SW480 (cell line): Measurements from ENCODE around the gene THADA.
"Not testable (repeated sequence)": the region's sequence is repeated elsewhere in the genome, so short reads cannot be mapped to it uniquely, and the experiment has no call there.

Experiments used
- DNase-seq: peaks from one replicate; pipeline ENCODE4 v3.0.0-alpha.2; 2016; ENCODE audit warnings: low spot score

Gene THADA

DNA sequence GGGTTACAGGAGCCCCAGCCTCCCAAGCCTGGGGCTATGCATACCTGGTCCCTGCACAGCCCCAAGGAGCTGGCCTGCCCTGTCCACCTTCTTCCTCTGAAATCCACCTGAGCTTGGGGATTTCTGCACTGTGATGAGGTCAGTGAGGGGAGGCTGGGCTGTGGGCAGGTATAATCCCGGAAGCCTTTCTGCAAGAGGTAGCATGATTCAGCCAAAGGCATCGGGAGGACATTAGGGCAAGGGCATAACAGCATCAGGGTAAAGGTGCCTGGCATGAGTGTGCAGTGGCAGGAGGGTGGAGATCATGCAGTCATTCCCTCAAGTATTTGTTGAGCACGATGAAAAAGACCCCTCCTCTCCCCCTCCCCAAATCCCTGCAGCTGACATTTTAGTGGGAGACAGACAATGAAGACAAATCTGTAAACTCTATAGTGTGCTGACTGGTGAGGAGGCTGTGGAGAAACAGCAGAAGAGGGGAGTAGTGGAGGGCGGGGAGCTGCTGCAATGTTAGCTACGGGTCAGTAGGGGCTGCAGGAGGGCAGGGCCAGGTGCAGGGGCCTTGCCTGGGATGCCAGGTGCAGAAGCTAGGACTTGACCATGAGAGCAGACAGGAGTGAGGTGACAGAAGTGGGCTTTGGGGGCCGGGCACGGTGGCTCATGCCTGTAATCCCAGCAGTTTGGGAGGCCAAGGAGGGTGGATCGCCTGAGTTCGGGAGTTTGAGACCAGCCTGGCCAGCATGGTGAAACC, 388.1 kb downstream of the THADA start:
- no peak for DNase-seq

DNA sequence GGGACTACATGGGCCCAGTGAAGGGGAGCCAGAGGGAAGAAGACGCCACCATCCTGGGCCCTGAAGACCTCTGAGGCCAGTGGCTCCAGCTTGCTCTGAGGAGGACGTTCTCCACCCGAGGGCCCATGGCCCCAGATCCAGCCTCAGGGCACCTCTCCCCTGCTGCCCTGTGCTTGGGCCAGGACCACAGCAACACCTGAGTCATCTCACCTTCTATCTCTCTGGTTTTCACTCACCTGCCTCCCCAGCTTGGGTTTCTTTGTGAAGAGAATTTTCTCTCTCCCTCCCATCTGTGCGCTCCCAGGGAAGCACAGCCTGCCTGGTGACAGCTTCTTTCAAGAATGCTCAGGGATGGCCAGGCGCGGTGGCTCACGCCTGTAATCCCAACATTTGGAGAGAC, 389.2 kb downstream of the THADA start:
- no peak for DNase-seq

DNA sequence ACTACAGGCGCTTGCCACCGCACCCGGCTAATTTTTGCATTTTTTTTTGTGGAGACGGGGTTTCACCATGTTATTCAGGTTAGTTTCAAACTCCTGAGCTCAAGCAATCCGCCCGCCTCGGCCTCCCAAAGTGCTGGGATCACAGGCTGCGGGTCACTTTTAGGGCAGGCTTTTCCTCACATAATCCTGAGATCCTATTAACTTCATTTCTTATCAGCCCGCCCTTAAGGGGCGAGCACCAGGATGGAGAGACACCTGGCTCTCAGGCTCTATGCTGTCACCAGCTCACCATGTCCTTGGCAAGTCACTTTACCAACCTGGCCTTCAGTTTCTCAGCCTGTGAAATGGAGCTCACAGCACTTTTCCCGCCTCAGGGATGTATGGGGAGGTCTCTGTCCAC, 392.5 kb downstream of the THADA start:
- no peak for DNase-seq

DNA sequence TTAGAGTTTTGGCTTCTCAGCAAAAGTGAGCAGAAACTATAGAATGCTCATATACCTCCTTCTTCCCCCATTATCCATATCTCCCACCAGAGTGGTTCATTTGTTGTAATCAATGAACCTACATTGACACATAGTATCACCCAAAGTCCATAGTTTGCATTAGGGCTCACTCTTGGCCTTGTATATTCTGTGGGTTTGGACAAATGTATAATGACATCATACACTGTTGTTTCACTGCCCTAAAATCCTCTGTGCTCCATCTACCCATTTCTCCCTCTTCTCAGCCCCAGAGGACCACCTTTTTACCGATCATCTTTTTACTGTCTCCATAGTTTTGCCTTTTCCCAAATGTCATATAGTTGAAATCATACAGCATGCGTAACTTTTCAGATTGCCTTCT, 393.5 kb downstream of the THADA start:
- no peak for DNase-seq

DNA sequence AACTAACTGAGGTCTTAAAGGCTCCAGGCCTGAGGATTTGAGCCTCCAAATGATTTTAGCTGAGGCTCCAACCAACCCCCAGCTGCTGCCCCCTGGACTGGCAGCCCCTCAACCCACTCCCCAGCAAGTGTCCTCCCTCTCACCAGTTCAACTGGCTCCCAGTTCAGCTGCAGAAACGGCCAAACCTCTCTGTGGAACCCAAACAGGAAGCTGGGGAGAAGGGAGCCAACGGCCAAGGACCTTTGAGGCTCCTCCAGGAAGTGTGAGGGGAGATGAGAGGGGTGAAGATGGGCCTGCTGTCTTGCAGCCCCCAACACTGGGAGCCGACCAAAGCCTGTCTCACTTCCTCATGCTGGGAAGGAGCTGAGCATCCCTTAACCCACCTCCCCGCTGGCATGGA, 394.3 kb downstream of the THADA start:
- DNase-seq: no peak

DNA sequence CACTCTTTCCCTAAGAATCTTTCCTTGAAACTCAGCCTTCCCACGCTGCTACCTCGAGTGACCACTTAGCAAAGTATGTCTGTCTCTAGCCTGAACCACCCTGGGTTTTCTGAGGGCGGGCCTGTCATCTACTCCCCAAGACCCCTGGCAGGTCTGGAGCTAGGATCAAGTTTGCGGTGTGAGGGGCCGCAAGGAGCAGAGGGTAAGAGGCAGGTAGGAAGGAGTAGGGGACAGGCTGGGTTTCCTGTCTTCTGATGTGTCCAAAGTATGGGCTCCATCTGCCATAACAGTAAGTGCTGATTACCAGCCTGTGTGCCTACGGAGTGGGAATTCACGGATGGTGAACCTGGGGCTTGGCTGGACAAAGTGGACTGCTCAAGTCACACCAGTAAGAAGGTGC, 394.8 kb downstream of the THADA start:
- DNase-seq: no peak

DNA sequence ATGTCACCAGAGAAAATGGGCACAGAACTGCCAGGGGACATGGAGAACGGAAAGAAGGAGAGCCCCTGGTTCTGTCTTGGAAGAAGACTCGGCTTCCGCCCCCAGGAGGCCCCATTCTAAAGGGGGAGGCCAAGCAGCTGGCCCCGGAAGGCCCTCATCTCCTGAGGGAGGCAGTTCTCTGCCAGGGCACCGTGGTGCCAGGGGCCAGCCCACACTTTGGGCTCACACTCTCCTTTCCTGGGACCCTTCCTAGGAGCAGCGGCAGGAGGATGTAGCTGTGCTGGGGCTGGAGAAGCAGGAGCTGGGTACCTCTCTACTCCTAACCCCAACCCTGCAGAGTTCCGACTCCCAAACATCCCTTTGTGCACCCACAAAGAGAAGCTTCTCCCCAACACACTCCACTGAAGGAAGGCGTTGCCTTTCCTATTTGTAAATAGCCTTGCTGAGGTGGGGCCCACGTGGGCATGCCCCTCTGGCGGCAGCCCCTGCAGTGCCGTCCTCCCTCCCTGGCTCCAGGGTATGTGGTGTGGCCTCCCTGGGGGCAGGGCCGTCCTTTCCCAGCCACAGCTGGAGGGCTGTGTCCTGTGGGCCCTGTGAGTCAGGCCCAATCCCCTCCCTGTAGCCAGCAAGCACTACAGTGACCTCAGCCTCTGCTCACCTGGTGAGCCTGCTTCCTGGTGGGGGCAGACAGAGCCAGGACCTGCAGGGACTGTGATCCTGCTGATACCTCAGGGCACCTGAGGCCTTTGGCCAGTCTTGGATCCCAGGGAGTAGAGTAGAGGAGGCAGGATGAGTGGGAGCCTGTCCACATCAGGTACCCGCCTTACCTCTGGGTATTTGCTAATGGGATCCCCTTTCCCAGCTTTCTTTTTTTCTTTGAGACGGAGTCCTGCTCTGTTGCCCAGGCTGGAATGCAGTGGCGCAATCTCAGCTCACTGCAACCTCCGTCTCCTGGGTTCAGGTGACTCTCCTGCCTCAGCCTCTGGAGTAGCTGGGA, 396.0 kb downstream of the THADA start:
- DNase-seq: peak; percentile 86

DNA sequence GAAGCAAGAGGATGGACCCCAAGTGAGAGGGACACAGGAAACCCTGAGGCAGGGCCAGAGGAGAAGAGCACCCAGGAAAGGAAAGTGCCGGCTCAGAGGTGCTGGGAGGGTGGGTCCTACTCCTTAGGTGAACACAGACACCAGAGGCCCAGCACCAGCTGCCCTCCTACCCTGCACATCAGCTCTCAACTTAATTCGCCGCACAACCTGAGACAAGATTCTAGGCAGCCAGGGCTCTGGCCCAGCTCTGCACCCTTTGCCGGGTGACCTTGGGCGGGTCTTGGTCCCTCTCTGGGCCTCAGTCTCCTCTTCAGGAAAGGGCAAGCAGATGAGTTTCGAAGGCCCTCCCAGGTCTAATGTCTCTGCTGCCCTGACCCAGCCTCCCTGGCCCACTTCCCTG, 397.6 kb downstream of the THADA start:
- no peak for DNase-seq

DNA sequence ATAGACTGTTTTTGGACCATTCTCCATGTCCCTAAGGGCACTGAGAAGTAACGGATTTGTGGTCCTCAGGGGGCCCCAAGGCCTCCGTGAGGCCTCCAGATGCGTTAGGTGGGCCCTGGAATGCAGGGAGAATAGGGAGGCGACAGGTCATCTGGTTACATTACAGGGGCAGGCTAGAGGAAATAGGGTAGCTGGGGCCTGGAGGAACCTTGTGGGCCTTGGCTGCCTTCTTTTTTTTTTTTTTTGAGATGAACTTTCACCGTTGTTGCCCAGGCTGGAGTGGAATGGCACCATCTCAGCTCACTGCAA, 398.3 kb downstream of the THADA start:
- no peak for DNase-seq

DNA sequence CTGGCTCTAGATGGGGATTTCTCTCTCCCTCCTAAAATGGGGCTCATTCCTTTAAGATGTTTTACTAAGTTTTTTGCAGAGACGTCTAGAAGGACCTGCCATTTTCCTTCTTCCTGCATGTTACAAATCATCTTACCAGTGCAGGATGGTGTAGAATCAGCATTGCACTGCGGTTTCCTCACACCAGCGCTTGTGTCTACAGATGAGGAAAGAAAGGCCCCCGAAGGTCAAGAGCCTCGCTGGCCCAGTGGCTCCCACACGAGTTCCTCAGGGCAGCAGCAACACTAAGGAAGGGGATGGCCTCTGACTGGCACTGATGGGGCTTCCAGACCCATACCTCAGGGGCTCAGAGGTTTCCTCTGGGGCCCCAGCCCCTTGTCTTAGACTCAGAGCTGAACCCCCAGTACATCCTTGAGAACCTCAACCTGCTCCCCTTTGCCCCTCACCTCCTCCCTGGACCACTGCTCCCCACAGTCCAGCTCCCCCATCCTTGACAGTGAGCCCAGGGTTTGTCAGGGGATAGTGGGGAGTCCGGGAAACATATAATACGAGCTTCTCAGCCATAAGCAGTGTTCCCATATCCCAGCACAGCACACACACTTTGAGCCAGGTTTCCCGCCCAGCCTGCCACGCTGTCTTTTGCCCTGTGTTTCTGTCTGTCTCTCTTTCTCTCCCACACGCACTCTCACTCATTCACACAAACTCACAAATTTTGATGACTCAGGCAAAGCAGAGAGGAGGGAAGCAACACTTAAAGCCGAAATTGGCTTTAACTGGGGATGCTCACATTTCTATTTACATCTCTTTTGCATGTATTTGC, 398.9 kb downstream of the THADA start:
- DNase-seq: no peak

DNA sequence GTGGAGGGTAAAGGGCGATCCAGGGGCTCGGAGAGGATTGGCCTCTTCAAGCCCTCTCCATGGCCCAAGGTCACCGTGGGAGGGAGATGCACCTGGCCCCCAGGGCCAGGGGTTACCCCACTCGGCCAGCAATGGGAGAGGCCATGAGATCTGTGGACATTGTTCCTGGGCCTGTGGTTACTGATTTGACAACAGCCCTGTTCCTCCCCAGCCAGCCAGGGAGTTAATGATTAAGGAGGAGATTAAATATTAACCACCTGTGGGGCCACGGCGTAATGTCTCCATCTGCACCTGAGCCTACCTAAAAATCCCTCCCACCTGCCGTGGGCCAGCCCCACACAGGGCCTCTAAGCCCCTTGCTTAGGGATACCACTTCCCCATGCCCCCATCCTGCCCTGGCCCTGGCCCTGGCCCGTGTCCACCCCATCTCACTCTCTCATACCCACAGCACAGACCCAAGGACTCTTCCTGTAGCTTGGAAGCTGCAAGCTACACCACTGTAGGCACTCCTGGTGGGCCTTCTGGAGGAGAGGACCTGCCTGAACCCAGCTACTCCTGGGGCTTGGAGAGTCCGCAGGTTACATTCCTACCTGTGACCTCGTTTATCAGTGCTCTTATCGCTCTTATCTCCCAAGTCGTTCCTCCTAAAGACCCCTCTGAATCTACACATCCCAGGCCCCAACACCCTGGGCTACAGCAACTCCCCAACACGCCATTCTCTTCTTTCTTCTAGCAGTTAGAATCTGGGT, 401.5 kb downstream of the THADA start:
- DNase-seq: peak; percentile 92

DNA sequence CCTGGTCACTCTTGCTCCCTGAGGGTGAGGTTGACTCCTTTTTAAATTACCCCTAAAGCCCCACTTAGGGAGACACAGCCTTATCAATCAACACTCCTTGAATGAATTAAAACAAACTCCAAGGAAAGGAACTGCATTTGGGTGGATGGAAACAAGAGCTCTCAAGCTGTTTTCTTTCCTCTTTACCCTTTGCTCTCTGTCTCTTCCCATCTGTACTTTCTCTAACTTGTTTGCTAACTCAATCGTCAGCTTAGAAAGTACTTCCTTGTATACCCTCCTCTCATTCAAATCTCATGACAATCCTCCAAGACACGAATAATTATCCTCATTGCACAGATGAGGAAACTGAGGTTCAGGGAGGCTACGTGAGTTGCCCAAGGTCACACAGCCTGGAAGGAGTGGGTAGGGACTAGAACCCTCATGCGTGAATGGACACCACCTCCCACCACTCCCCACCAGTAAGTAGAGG, 402.2 kb downstream of the THADA start:
- no peak for DNase-seq

DNA sequence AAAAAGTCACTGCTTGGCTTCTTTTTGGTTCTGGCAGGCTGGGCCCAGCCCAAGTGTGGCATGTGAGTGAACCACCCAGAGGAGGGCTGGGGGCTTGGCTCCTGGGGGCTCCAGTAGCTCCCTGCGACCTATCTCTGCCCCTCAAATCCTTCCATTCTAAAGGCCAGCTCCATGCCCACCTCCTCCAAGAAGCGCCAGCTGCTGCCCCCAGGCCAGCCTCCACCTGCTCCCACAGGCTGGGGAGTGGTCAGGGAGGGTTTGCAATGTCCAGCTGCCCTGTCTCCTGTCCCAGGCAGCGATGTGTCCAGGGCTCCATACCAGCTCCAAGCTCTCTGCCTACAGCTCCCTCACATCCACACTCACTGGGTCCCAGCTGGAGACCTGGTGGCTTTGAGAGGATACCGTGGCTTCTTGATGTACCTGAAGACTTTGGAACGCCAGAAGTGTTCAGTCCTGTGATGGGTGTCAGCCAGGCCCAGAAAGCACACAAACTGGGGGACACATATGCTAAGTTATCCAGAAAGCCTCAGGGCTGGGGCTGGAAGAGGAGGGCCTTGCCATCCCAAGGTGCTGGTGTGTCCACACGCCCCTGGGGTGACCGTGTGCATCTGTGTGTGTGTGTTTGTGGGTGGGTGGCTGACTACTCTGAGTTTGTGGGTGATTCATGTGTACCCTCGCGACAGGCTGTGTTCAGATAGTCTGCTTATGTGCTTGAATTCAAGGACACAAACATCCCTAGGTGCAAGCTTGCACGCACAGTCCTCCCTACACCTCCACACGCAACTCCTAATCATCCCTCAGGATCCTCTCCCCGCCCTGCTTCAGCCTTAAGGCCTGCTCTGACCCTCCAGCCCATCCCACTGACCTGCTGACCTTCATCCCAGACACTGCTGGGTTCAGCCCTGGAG, 402.8 kb downstream of the THADA start:
- DNase-seq: no peak

DNA sequence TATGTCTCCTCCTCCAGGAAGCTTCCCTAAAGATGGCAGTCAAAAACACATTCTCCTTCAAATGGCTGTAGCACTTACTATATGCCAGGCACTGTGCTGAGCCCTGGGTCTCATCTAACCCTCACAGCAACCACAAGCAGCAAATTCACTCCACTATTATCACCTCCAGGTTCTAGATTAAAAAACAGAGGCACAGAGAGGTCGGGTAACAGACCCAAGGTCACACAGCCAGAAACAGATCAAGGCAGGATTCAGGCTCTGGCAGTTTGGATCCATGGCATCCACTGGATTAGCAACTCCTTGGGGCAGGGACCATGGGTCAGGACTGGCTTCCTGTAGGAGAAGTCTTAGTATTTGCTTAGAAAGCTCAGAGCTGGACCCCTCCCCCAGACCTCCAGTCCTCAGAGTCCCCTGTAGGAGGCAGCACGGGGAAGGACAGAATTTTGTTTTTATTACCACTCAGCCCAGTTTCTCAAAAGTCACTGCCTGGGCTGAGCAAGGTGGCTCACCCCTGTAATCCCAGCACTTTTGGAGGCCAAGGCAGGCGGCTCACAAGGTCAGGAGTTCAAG, 403.8 kb downstream of the THADA start:
- DNase-seq: no peak

DNA sequence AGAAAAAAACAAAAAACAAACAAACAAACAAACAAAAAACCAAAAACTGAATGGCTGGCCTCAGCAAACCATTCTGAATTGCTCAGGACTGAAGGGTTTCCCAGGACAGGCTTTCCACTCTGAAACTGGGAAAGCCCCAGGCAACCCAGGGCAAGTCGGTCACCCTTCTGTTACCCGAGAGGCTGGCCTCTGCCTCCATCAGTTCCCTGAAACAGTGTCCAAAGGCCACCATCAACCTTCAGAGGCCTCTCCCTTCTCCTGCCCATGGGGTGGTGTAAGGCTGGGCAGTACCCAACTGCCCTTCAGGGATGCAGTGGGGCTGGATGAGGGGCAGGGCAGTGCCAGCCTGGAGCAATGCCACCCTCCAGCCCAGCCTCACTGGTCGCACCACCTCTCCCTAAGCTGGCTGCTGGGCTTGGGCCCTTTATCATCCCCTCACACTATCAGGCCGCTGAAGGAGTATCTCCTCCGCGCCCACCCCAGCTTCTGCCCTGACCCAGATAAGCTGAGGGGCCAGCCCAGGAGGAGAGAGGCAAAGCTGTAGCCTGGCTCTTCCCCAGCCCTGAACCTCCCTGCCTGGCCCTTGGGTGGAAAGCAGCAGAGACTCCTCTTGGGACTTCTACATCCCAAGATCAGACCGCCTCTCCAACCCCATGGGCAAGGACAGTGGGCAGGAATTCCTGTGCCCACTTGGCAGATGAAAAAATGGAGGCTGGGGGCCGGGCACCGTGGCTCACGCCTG, 405.4 kb downstream of the THADA start:
- no peak for DNase-seq

DNA sequence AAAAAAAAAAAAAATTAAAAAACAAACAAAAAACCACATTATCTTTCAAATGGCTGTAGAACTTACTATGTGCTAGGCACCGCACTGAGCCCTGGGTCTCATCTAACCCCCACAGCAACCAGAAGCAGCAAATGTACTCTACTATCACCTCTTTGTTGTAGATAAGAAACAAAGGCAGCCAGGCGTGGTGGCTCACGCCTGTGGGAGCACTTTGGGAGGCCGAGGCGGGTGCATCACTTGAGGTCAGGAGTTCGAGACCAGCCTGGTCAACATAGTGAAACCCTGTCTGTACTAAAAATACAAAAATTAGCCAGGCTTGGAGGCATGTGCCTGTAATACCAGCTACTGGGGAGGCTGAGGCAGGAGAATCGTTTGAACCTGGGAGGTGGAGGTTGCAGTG, 406.0 kb downstream of the THADA start:
- DNase-seq: not testable (repeated sequence)

DNA sequence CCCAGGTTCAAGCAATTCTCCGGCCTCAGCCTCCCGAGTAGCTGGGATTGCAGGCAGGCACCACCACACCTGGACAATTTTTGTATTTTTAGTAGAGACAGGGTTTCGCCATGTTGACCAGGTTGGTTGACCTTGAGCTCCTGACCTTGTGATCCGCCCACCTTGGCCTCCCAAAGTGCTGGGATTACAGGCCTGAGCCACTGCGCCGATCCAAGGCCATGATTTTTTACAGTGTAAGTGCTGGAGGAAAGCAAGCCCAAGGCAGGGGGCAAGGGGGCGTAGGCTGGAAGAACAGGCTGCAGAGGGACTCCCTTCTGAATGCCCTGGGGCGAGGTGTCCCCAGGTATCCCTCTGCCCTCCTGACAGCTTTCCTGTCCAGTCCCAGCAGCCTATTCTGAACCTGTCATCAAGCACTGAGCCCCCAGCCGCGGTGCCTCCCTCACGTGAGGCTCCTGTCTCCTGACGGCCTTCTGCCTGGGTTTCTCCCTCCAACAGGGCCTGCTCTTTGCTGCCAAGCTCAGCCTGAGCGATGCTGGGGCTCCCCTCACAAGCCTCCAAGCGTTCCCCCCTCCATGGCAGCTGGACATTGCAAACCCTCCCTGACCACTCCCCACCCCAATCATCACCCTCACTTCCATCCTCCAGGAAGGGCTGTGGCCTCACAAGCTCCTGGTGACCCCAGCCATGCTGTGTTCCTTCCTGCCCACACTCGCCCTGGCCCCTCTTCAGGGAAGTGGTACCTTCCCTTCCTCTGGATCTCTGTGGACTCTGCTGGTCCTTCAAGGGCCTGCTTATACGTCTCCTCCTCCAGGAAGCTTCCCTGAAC, 407.1 kb downstream of the THADA start:
- no peak for DNase-seq

DNA sequence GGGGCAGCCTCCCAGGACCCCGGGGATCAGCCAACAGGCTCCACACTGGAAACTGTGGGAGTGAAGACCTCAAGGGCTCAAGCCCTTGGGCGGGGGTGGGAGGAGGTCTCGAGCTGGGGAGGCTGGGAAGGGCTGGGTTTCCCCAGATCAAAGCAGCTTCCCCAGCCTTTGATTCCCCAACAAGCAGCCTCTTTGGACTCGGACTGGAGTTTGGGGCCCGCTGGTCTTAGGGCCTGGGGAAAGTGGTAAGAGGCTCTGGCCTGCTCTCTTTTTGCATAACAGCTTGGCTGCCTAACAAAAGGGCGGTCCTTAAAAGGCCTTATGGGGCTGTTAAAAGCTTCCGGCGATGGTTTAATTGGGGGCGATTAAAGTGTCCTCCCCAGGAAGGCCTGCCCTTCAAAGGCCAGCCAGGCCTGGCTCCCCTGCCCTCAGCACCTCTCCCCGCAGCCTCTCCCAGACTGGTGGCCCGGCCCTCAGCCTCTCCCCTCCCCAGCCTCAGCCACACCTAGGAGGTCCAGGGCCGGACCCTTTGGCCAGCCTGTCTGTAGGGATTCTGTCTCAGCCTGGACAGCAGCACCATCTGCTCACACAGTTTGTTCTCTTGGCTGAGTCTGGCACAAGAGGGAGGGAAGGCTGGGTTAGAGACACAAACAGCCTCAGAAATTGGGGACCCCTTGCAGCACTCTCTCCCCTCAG, 409.0 kb downstream of the THADA start:
- DNase-seq: peak; percentile 99
